Liver (tissue), 3 donors: Measurements from ENCODE around the gene SESN1.

Experiments
- FOXA1 ChIP-seq: IDR thresholded peaks from 2 replicates; pipeline ENCODE4 v1.6.1; 2016; ENCODE audit warnings: antibody characterized with exemption
- GABPA ChIP-seq, 2 donors: IDR thresholded peaks in 1 of 2; conservative IDR thresholded peaks in 1 of 2; 2 replicates each; pipeline ENCODE4 v1.6.1; 2016; ENCODE audit warnings: antibody characterized with exemption in 2 of 2, mild to moderate bottlenecking in 1 of 2, moderate library complexity in 1 of 2
- HNF4G ChIP-seq: IDR thresholded peaks from 2 replicates; pipeline ENCODE4 v1.6.1; 2016; ENCODE audit warnings: antibody characterized with exemption
- JUND ChIP-seq, 2 donors: IDR thresholded peaks; 2 replicates each; pipeline ENCODE4 v1.6.1; 2016; ENCODE audit warnings: antibody characterized with exemption in 2 of 2
- NR2F2 ChIP-seq: IDR thresholded peaks from 2 replicates; pipeline ENCODE4 v1.6.1; 2016; ENCODE audit warnings: antibody characterized with exemption
- RAD21 ChIP-seq, 2 donors: IDR thresholded peaks; 2 replicates each; pipeline ENCODE4 v1.6.1; 2016; ENCODE audit warnings: antibody characterized with exemption in 2 of 2, mild to moderate bottlenecking in 2 of 2
- RXRA ChIP-seq, 2 donors: IDR thresholded peaks; 2 replicates each; pipeline ENCODE4 v1.6.1; 2017 to 2018; ENCODE audit warnings: antibody characterized with exemption in 2 of 2, mild to moderate bottlenecking in 1 of 2
- SP1 ChIP-seq: IDR thresholded peaks from 2 replicates; pipeline ENCODE4 v1.6.1; 2018; ENCODE audit warnings: antibody characterized with exemption, mild to moderate bottlenecking
- TAF1 ChIP-seq: conservative IDR thresholded peaks from 2 replicates; pipeline ENCODE4 v1.6.1; 2016; ENCODE audit warnings: antibody characterized with exemption, mild to moderate bottlenecking
- YY1 ChIP-seq: IDR thresholded peaks from 2 replicates; pipeline ENCODE4 v1.6.1; 2016; ENCODE audit warnings: antibody characterized with exemption, mild to moderate bottlenecking
- TF ChIP-seq, protein P1 (sequence below): IDR thresholded peaks from 2 replicates; pipeline ENCODE4 v1.6.1; 2016; ENCODE audit warnings: antibody characterized with exemption
- TF ChIP-seq, protein P2 (sequence below): fragments of 150-350 bp; IDR thresholded peaks from 2 replicates; pipeline ENCODE4 v1.5.1; 2017; ENCODE audit warnings: improper control_type of control experiment, low read depth, low read length; ENCODE audit not compliant: missing input control
- TF ChIP-seq, protein P3 (sequence below): IDR thresholded peaks from 2 replicates; pipeline ENCODE4 v1.6.1; 2016; ENCODE audit warnings: antibody characterized with exemption, mild to moderate bottlenecking
- TF ChIP-seq, protein P4 (sequence below): IDR thresholded peaks from 2 replicates; pipeline ENCODE4 v1.6.1; 2016; ENCODE audit warnings: antibody characterized with exemption
- donor health status: healthy.
- donor health status: healthy.

DNA sequence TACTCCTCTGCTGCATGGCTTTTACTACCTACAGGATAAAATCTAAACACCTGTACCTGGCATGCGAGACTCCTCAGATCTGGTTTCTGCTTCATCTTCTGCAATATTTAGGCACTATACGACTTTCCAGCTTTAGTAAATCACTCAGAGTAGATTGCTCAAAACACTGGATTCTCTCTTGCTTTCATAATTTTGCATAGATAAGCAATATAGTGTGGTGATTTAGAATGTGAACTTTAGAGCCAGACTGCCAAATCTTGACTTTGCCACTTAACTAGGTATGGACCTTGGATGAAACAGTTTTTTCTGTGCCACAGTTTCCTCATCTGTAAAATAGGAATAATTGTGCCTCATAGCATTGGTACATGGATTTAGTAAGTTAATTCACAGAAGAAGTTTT lies 29.6 kb upstream of the SESN1 start:
- TF ChIP-seq, protein P1, sequence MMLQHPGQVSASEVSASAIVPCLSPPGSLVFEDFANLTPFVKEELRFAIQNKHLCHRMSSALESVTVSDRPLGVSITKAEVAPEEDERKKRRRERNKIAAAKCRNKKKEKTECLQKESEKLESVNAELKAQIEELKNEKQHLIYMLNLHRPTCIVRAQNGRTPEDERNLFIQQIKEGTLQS: no peak
- TF ChIP-seq TAF1 (no peak), NR2F2 (no peak), GABPA (IDR thresholded peaks at IDR 0.05 in 1 of 2, conservative IDR thresholded peaks at IDR 0.05 in 1 of 2) (no peak), SP1 (no peak), JUND (IDR thresholded peaks at IDR 0.05) (no peak), FOXA1 (no peak), HNF4G (no peak), RAD21 (IDR thresholded peaks at IDR 0.05) (no peak), YY1 (no peak), RXRA (IDR thresholded peaks at IDR 0.05) (no peak)
- TF ChIP-seq, protein P2, sequence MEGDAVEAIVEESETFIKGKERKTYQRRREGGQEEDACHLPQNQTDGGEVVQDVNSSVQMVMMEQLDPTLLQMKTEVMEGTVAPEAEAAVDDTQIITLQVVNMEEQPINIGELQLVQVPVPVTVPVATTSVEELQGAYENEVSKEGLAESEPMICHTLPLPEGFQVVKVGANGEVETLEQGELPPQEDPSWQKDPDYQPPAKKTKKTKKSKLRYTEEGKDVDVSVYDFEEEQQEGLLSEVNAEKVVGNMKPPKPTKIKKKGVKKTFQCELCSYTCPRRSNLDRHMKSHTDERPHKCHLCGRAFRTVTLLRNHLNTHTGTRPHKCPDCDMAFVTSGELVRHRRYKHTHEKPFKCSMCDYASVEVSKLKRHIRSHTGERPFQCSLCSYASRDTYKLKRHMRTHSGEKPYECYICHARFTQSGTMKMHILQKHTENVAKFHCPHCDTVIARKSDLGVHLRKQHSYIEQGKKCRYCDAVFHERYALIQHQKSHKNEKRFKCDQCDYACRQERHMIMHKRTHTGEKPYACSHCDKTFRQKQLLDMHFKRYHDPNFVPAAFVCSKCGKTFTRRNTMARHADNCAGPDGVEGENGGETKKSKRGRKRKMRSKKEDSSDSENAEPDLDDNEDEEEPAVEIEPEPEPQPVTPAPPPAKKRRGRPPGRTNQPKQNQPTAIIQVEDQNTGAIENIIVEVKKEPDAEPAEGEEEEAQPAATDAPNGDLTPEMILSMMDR: no peak
- TF ChIP-seq, protein P3, sequence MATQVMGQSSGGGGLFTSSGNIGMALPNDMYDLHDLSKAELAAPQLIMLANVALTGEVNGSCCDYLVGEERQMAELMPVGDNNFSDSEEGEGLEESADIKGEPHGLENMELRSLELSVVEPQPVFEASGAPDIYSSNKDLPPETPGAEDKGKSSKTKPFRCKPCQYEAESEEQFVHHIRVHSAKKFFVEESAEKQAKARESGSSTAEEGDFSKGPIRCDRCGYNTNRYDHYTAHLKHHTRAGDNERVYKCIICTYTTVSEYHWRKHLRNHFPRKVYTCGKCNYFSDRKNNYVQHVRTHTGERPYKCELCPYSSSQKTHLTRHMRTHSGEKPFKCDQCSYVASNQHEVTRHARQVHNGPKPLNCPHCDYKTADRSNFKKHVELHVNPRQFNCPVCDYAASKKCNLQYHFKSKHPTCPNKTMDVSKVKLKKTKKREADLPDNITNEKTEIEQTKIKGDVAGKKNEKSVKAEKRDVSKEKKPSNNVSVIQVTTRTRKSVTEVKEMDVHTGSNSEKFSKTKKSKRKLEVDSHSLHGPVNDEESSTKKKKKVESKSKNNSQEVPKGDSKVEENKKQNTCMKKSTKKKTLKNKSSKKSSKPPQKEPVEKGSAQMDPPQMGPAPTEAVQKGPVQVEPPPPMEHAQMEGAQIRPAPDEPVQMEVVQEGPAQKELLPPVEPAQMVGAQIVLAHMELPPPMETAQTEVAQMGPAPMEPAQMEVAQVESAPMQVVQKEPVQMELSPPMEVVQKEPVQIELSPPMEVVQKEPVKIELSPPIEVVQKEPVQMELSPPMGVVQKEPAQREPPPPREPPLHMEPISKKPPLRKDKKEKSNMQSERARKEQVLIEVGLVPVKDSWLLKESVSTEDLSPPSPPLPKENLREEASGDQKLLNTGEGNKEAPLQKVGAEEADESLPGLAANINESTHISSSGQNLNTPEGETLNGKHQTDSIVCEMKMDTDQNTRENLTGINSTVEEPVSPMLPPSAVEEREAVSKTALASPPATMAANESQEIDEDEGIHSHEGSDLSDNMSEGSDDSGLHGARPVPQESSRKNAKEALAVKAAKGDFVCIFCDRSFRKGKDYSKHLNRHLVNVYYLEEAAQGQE: no peak
- TF ChIP-seq, protein P4, sequence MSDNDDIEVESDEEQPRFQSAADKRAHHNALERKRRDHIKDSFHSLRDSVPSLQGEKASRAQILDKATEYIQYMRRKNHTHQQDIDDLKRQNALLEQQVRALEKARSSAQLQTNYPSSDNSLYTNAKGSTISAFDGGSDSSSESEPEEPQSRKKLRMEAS: no peak
